ENCODE data around the gene ZNF644.

Gene ZNF644

GRCh38 chr1:90993245-90993644 lies 28.6 kb downstream of the ZNF644 start:
- Histone ChIP-seq H3K4me3 (ENCODE audit: low read depth, low read length, poor library complexity, severe bottlenecking) (no peak overlapping the region), H3K9me3 (ENCODE audit: low read length) (peaks cover 29% of the 10 kb centered on the region), H3K9ac (ENCODE audit: low read length) (no peak overlapping the region), H3K4me2 (ENCODE audit: low read length) (no peak overlapping the region), H3K27ac (ENCODE audit: low read depth, low read length, poor library complexity, severe bottlenecking) (no peak overlapping the region), H4K20me1 (ENCODE audit: insufficient read depth, low read length) (no peaks in the 10 kb centered on the region), H3K79me2 (ENCODE audit: insufficient read depth, low read length) (peaks cover 93% of the 10 kb centered on the region), H3K36me3 (ENCODE audit: insufficient read depth, low read length) (peaks cover 61% of the 10 kb centered on the region), H2AFZ (ENCODE audit: low read length) (no peak overlapping the region), H3K4me1 (ENCODE audit: insufficient read depth, low read length, severe bottlenecking) (no peaks in the 10 kb centered on the region), H3K9me2 (ENCODE audit: low read depth, low read length) (no peaks in the 10 kb centered on the region), H3F3A (ENCODE audit: insufficient read depth, low read length) (no peaks in the 10 kb centered on the region), H3K27me3 (ENCODE audit: insufficient read depth, low read length) (no peaks in the 10 kb centered on the region)
- TF ChIP-seq CTCF (IDR thresholded peaks at IDR 0.05; ENCODE audit: low read length) (no peak), EZH2 (IDR thresholded peaks at IDR 0.05; ENCODE audit: borderline replicate concordance, low read length) (no peak)

DNA sequence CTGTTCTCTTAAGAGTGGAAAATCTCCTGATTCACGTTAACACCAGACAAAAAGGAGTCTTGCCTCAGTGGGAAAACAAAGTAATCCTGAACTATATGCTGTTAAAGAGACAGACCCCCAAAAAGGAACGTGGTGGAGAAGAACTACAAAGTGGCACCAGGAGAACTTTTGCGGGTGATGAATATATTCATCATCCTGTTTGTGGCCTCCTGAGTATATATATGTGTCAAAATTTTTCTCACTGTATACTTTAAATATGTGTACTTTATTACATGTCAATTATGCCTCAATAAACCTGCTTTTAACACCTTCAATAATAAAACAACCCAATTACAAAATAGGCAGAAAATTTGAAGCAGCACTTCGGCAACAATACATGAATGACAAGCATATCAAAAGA lies 31.1 kb downstream of the ZNF644 start:
- H3K27me3 ChIP-seq (ENCODE audit: insufficient read depth, low read length), result no peaks in the 10 kb centered on the region
- H3K4me2 ChIP-seq (ENCODE audit: low read length), result no peak overlapping the region
- H2AFZ ChIP-seq (ENCODE audit: low read length), result no peak overlapping the region
- no peak overlapping the region for H3K9ac ChIP-seq (ENCODE audit: low read length)
- H3K27ac ChIP-seq (ENCODE audit: low read depth, low read length, poor library complexity, severe bottlenecking), result no peak overlapping the region
- H3K79me2 ChIP-seq (ENCODE audit: insufficient read depth, low read length), result peaks cover 100% of the 10 kb centered on the region
- no peaks in the 10 kb centered on the region for H3F3A ChIP-seq (ENCODE audit: insufficient read depth, low read length)
- no peak overlapping the region for H3K4me3 ChIP-seq (ENCODE audit: low read depth, low read length, poor library complexity, severe bottlenecking)
- peaks cover 21% of the 10 kb centered on the region for H3K9me3 ChIP-seq (ENCODE audit: low read length)
- H3K4me1 ChIP-seq (ENCODE audit: insufficient read depth, low read length, severe bottlenecking), result no peaks in the 10 kb centered on the region
- H3K9me2 ChIP-seq (ENCODE audit: low read depth, low read length), result no peaks in the 10 kb centered on the region
- no peak for TF ChIP-seq EZH2 (IDR thresholded peaks at IDR 0.05; ENCODE audit: borderline replicate concordance, low read length)
- no peak for TF ChIP-seq CTCF (IDR thresholded peaks at IDR 0.05; ENCODE audit: low read length)
- H4K20me1 ChIP-seq (ENCODE audit: insufficient read depth, low read length), result no peaks in the 10 kb centered on the region
- peaks cover 61% of the 10 kb centered on the region for H3K36me3 ChIP-seq (ENCODE audit: insufficient read depth, low read length)

DNA sequence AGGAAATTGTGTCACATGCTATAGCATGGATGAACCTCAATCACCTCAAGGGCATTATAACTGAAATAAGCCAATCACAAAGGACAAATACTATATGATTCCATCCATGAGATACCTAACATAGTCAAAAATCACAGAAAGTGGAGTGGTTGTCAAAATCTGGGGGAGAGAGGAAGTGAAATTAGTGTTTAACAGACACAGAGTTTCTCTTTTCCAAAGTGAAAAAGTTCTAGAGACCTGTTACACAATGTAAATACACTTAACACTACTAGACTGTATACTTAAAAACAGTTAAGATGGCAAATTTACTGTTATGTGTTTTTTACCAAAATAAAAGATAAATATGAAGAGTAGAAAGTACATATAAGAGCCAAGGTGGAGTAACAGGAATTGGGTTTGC lies 31.8 kb downstream of the ZNF644 start:
- Histone ChIP-seq H3K4me2 (ENCODE audit: low read length) (no peak overlapping the region), H3K36me3 (ENCODE audit: insufficient read depth, low read length) (peaks cover 61% of the 10 kb centered on the region), H3K4me3 (ENCODE audit: low read depth, low read length, poor library complexity, severe bottlenecking) (no peak overlapping the region), H3K79me2 (ENCODE audit: insufficient read depth, low read length) (peaks cover 100% of the 10 kb centered on the region), H3F3A (ENCODE audit: insufficient read depth, low read length) (no peaks in the 10 kb centered on the region), H3K9ac (ENCODE audit: low read length) (no peak overlapping the region), H4K20me1 (ENCODE audit: insufficient read depth, low read length) (no peaks in the 10 kb centered on the region), H3K9me2 (ENCODE audit: low read depth, low read length) (no peaks in the 10 kb centered on the region), H3K27ac (ENCODE audit: low read depth, low read length, poor library complexity, severe bottlenecking) (no peak overlapping the region), H2AFZ (ENCODE audit: low read length) (no peak overlapping the region), H3K27me3 (ENCODE audit: insufficient read depth, low read length) (no peaks in the 10 kb centered on the region), H3K4me1 (ENCODE audit: insufficient read depth, low read length, severe bottlenecking) (no peaks in the 10 kb centered on the region), H3K9me3 (ENCODE audit: low read length) (peaks cover 18% of the 10 kb centered on the region)
- TF ChIP-seq CTCF (IDR thresholded peaks at IDR 0.05; ENCODE audit: low read length) (no peak), EZH2 (IDR thresholded peaks at IDR 0.05; ENCODE audit: borderline replicate concordance, low read length) (no peak)
